Measurements from ENCODE around the gene SARDH. TPM values are rescaled to one million over a fixed set of nuclear protein-coding genes. Genes with fewer than 3 reads are reported as not detected.

SARDH gene
- total RNA-seq, 1 experiment from 2014 or later = 5.3 TPM

GRCh38 chr9:133735415-133735775 lies 2.8 kb downstream of the SARDH start:
- no peaks in the 10 kb centered on the region for H3K9me3 ChIP-seq (ENCODE audit: control insufficient read depth, low read depth, low read length)
- H2BK12ac ChIP-seq (ENCODE audit: insufficient read length, low read depth, low read length) = no peak overlapping the region
- H3K18ac ChIP-seq (ENCODE audit: insufficient read length, low read depth, low read length) = peak overlapping the region; percentile 8
- H4K8ac ChIP-seq (replicated peaks; ENCODE audit: insufficient read length, low read depth, low read length) = no peak overlapping the region
- no peak overlapping the region for H3K27ac ChIP-seq (ENCODE audit: insufficient read length, low read depth, low read length)
- no peak for DNase-seq
- WGBS (ENCODE audit: extremely low coverage, insufficient read length, low lambda C conversion rate) = no CpG with 5 or more reads among the region's 10 CpGs
- Mint-ChIP-seq H3K36me3 (ENCODE audit: insufficient read depth in 1 of 3, low read depth in 3 of 3) (peaks cover 0 to 2% (median 0%) of the 10 kb centered on the region in 3 experiments; a peak in 1 of 7 replicates), H3K9me3 (no peaks in the 10 kb centered on the region; a peak in 1 of 5 replicates), H3K27ac (peak overlapping the region in 2 of 3 experiments; percentile 62 to 76; a peak in 4 of 7 replicates), H3K27me3 (ENCODE audit: low read depth) (peaks cover 3% of the 10 kb centered on the region; the same call in 1 of the 2 replicates), H3K4me3 (peak overlapping the region in 1 of 2 experiments; percentile 36; a peak in 3 of 5 replicates), H3K4me1 (peaks cover 10 to 39% of the 10 kb centered on the region in 2 experiments)
- no peak overlapping the region for H3K56ac ChIP-seq (ENCODE audit: insufficient read length, low read depth, low read length)
- H3K23ac ChIP-seq (ENCODE audit: insufficient read length, low read depth, low read length) = no peak overlapping the region
- no peak overlapping the region for H3T11ph ChIP-seq (ENCODE audit: low read length)
- no peak overlapping the region for H2BK20ac ChIP-seq (ENCODE audit: low read depth, low read length, poor library complexity, severe bottlenecking)
- H3K4ac ChIP-seq (ENCODE audit: low read depth, low read length) = no peak overlapping the region
- H3K4me1 ChIP-seq (ENCODE audit: insufficient read depth, low read length) = peaks cover 3% of the 10 kb centered on the region; the same call in 1 of the 2 replicates
- TF ChIP-seq CTCF (conservative IDR thresholded peaks at IDR 0.05) = no peak
- no peak overlapping the region for H2AFZ ChIP-seq (ENCODE audit: low read length)
- no peaks in the 10 kb centered on the region for H3K79me2 ChIP-seq (ENCODE audit: insufficient read depth, low read length)
- H3K14ac ChIP-seq (ENCODE audit: insufficient read depth, low read length) = peak overlapping the region; percentile 59; the same call in 1 of the 2 replicates
- peaks cover 2% of the 10 kb centered on the region for H3K23me2 ChIP-seq (ENCODE audit: insufficient read length, low read depth, low read length, poor library complexity, severe bottlenecking)
- no peaks in the 10 kb centered on the region for H4K20me1 ChIP-seq (ENCODE audit: control insufficient read depth, insufficient read depth, insufficient read length)
- H4K91ac ChIP-seq (ENCODE audit: insufficient read length, low read depth, low read length) = no peak overlapping the region
- no peak overlapping the region for H4K5ac ChIP-seq (ENCODE audit: insufficient read length, low read depth, low read length)
- H2BK15ac ChIP-seq (ENCODE audit: low read depth, low read length) = no peak overlapping the region
- no peak overlapping the region for H2AK5ac ChIP-seq (ENCODE audit: insufficient read length, low read length)
- no peak overlapping the region for H2BK120ac ChIP-seq (ENCODE audit: low read depth, low read length, poor library complexity, severe bottlenecking)
- H2BK5ac ChIP-seq (ENCODE audit: insufficient read length, low read length) = no peak overlapping the region
- H3K79me1 ChIP-seq (ENCODE audit: insufficient read depth, low read depth, low read length, poor library complexity, severe bottlenecking) = no peaks in the 10 kb centered on the region
- no peak overlapping the region for H3K9ac ChIP-seq (ENCODE audit: extremely low read depth, insufficient read length, low read length)
- peak overlapping the region; percentile 7 for H3K4me2 ChIP-seq (ENCODE audit: insufficient read depth, insufficient read length, low read length)
- H3K27me3 ChIP-seq (ENCODE audit: insufficient read depth, low read length) = no peaks in the 10 kb centered on the region

Data from H9 (cell line).